HG03039 (cell line): ENCODE data around the gene BID.
"Not testable (repeated sequence)": the region's sequence is repeated elsewhere in the genome, so short reads cannot be mapped to it uniquely, and the experiment has no call there.

Experiments used
- ATAC-seq: cut with Tn5 transposase; IDR thresholded peaks from one replicate; pipeline ENCODE4 v1.9.1; 2021; ENCODE audit warnings: mild to moderate bottlenecking, moderate library complexity; ENCODE audit not compliant: unreplicated experiment

The BID gene

DNA sequence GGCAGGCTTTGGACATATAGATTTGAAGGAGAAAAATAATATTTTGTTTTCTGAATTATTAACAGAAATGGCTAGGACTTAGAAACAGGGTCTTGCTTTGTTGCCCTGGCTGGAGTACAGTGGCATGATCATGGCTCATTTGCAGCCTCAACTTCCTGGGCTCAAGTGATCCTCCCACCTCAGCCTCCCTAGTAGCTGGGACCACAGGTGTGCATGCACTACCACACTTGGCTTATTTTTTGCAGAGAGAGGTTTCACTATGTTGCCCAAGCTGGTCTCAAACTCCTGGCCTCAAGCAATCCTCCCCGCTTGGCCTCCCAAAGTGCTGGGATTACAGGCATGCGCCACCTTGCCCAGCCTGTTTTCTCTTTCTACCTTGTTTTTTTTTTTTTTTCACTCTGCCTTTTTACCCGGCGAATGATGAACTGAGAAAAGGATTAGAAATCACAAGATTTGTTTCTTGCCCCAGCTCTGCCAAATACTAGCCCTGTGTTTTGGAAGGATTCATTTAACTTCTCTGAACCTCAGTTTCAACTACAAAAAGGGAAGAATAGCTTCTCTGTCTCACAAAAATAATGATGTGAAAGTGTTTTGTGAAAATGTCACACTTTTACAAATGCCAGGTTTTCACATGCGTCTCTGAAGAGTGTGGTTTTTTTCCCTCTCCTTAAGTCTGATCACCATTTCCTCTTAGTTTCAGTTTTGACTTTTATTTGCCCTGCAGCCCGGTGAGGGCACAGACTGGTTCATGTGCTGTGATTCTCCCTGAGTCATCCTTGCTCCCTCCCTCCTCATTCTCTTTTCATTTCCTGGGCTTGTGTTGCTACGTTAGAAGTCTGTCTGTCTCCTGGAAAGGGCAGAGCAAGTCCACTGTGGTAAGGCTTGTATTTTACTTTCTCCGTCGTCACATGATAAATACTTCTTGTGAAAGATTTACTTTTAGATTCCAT, 68.0 kb downstream of the BID start:
- ATAC-seq = no peak

DNA sequence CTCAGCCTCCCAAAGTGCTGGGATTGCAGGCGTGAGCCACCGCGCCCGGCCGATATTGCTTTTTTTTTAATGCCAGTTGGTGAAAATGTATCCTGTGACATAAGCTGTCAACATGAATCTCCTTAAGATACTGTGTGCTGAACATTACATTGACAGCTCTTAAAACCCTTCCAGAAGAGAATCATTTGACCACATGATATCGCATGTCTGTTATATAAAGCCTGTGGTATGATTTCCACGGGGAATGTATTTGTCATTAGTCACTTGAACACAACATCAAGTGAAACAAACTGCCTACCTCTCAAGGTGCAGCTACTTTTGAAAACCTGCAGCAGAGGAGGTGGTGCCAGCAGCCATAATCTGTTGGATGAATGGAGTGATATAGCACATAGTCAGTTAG, 68.7 kb downstream of the BID start:
- ATAC-seq = no peak

DNA sequence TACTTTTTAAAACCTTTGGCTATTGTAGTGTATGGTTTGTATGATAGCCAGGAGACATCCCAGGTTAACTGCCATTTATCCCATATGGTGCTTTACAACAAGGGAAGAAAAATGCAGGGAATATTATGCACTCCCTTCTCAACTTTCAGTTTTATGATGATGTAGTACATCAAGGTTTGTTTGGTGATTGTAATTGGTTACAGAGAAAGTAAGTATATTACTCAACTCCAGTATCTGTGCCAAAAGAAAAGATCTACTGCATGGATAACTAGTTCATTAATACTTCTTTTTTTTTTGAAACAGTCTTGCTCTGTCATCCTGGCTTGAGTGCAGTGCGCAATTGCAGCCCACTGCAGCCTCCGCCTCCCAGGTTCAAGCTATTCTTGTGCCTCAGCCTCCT, 70.5 kb downstream of the BID start:
- no peak for ATAC-seq

DNA sequence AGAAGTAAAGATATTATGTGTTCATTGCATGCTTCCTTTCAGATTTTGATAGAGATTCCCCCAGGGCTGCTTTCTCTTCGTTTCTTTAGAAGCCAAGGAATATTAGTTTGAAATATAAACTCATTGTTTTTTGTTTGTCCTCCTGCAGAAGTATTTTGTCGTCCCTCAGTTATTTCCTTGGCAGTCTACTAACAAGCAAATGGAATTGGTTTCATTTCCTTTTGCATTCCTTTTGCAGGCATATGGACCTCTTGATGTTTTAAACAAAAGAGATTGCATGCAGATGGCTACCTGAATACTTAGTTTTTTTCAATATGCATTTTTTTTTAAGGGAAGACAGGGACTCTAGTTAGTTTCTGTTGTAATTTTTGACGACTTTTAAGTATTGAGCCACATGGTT, 73.5 kb downstream of the BID start:
- ATAC-seq = no peak

DNA sequence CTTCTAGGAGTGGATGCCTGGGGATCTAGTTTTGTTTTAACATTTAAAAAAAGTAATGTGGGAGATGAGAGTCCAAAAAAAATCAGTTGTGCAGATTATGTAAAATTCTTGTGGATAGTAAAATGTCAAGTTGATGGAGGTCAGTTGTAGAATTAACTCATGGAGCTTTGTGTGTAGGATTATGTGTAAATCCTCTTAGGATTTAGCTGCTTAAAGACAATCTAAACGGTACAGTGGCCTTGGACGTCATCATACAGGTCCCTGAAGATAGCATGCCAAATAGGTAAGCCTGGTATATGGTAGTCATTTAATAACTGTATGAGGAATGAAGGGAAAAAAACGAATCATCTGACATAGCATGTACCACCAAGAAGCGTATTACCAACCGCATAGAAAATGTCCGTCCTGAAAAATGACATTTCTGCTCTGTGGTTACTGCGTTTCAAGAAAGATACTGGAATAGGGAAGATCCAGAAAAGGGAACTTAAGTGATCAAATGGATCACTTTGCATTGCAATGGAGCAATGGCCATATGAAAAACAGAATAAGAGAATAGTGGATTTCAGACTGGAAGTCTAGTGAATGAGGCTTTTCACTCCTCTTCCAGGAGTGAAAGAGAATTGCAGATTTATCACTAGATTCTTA, 74.5 kb downstream of the BID start:
- no peak for ATAC-seq

DNA sequence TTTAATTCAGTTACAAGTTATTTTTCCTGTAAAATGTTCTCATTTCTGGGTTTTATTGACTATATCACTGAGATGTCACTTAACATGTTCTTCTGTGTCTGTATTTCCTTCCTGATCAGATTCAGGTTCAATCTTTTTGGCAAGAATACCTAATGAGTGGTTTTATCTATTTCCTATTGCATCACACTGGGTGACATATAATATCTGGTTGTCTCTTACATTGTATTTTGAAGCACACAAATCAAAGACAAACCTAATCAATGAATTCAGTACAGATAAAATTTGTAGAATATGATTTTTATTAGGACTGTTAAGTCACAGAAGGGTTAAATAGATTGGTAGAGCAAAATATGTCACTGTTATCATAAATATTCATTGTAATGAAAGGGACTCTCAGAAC, 75.3 kb downstream of the BID start:
- ATAC-seq = no peak

DNA sequence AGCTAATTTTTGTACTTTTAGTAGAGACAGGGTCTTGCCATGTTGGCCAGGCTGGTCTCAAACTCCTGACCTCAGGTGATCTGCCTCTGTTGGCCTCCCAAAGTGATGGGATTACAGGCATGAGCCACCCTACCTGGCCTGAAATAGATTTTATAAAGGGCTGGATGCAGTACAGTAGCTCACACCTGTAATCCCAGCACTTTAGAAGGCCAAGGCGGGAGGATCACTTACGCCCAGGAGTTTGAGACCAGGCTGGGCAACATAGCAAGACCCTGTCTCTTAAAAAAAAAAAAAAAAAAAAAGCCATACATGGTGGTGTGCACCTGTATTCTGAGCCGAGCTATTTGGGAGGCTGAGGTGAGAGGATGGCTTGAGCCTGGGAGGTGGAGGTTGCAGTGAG, 76.0 kb downstream of the BID start:
- ATAC-seq = not testable (repeated sequence)

DNA sequence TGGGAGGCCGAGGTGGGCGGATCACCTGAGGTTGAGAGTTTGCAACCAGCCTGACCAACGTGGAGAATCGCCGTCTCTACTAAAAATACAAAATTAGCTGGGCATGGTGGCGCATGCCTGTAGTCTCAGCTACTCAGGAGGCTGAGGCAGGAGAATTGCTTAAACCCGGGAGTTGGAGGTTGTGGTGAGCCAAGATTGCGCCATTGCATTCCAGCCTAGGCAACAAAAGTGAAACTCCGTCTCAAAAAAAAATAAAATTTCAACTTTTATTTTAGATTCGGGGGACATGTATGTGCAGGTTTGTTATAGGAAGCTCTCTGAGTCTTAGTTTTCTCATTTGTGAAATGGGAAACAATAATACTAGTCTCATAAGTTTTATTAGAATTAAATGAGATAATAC, 77.1 kb downstream of the BID start:
- ATAC-seq = not testable (repeated sequence)

DNA sequence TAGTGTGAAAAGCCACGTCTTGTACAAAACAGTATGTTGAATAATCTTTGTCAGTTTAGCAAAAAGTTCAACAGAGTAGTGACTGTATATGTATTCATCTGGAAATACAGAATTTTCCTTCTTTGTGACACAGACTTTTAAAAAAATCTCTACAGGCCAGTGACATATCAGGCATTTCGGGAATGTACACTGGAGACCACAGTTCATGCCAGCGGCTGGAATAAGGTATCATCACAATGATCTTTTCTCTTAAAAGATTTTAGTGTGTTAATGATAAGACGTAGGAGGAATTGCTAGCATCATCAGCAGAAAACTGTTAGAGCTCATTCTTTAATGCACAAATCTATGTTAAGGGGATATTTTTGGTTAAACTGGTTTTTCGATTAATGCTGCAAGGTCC, 78.3 kb downstream of the BID start:
- no peak for ATAC-seq

DNA sequence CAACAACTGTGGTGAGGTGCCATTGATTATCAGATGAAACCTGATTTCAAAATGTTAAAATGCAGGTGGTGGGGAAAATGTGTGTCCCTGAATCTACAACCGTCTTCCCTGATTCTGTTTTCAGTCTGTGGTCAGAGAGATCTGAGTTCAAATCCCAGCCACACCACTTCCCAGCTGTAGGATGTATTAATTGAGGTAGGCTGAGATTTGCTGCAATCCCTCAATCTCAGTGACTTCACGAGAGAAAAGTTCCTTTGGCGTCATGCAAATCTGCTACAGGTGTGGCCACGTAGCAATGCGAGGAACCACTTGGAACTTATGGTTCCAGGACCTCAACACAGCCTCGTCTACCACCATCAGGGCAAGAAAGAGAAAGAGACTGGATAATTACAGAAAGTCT, 79.5 kb downstream of the BID start:
- ATAC-seq = no peak

DNA sequence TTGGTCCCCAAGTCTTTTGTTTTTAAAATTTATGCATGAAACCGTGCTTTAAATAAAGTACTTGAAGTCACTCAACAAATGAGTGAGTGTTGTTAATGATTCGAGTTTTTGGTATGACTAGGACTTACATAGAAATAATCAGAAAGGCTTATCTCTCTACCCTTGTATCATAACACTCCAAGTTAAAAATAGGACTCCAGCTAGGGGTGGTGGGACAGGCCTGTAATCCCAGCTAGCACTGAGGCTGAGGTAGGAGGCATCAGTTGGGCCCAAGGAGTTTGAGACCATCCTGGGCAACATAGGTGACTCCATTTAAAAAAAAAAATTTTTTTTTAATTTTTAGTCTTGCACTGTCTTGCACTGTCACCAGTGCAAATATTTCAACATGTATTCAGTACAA, 80.1 kb downstream of the BID start:
- ATAC-seq = no peak

DNA sequence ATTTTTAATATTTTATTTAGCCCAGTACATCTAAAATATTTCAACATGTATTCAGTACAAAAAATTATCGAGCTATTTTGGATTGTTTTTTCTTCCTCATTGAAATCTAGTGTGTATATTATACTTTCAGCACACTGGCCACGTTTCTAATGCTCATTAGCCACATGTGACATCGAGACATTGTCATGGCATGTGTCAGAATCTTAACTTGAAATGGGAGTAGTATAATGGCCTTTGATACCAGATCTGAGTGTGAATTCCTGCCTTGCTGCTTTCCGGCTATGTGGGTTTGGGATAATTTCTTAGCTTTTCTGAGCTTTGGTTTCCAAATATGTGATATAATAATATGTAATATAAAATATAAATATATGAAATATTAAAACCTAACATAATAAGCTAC, 81.4 kb downstream of the BID start:
- ATAC-seq = no peak

DNA sequence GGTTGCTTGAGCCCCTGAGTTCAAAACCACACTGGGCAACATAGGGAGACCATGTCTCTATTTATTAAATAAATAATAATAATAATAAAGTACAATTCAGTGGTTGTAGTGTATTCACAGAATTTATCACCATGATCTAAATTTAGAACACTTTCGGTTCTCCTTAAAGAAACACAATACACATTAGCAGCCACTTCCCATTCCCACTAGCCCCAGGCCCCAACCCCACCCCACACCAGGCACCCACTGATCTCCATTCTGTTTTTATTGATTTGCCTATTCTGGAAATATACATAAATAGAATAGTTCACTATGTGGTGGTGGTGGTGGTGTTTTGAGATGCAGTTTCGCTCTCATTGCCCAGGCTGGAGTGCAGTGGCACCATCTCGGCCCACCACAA, 90.0 kb downstream of the BID start:
- ATAC-seq = no peak
